HG03521 (cell line): ENCODE data around the gene H6PD.

Source experiments
- ATAC-seq: cut with Tn5 transposase; IDR thresholded peaks from one replicate; pipeline ENCODE4 v1.9.1; 2021; ENCODE audit warnings: mild to moderate bottlenecking, moderate library complexity; ENCODE audit not compliant: unreplicated experiment

The H6PD gene

DNA sequence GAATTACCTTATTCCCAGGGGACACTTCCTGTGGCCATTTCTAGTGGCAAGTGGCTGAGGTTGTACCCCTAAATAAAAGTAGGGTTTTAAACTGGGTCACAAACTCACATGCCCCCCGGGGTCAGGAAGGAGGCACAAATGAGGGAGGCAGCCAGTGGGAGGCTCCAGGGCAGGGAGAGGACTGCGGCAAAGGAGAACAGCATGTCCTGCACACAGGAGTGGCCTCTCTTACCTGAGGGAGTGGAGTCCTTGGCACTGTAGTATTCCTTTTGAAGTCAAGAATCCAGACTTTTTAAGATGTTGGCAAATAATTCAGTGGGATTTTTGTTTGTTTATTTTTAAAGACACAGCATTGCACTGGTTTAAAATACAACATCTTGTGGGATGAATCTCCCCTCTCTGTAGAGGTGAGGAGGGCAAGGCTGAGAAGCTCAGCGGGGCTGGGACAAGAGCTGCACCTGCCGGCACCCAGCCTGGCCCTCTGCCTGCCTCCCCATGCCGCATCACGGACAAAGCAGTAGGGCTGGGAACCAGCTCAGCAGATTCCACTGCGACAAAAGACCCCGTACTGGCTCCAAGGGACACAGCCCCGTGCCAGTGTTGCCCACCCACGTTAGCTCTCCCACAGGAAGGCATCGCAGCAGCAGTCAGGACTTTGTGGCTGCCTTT lies 80.3 kb downstream of the H6PD start:
- no peak for ATAC-seq

GRCh38 chr1:9315411-9316079 lies 81.0 kb downstream of the H6PD start:
- no peak for ATAC-seq

DNA sequence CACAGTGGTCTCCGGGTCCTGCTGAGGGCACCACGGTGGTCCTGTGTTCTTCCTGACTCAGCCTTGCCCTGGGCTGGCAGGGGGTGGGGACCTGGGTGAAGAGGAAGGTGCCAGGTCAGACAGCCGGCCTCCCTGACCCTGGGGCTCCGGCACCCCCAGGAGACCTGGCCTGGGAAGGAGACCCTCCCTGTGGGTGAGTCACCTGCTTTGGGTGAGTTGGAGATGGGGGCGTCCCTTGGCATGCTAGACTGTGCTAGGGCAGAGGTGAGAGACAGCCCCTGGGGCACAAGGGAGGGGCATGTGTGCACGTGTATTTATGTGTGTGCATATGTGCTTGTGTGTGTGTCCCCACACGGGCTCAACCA lies 81.5 kb downstream of the H6PD start:
- ATAC-seq = no peak

DNA sequence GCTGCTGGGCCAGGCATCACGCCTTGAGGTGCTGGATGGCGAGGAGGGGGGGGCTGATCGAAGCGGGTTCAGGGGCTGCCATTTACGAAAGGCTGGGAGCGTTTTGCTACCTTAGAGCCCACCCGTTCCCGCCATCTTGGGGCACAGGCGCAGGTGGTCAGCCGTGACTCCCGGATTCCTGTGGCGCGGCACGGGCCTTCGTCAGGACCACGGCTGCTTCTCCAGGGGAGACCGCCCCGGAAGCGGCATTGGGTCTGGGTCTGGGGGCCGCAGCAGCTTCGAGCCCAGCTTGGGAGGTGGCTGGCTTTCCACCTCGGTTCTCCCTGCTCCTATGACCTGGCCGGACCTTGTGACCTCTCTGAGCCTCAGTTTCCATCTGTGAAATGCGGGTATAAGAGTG lies 81.9 kb downstream of the H6PD start:
- ATAC-seq = no peak

GRCh38 chr1:9317072-9317471 lies 82.5 kb downstream of the H6PD start:
- ATAC-seq = no peak

DNA sequence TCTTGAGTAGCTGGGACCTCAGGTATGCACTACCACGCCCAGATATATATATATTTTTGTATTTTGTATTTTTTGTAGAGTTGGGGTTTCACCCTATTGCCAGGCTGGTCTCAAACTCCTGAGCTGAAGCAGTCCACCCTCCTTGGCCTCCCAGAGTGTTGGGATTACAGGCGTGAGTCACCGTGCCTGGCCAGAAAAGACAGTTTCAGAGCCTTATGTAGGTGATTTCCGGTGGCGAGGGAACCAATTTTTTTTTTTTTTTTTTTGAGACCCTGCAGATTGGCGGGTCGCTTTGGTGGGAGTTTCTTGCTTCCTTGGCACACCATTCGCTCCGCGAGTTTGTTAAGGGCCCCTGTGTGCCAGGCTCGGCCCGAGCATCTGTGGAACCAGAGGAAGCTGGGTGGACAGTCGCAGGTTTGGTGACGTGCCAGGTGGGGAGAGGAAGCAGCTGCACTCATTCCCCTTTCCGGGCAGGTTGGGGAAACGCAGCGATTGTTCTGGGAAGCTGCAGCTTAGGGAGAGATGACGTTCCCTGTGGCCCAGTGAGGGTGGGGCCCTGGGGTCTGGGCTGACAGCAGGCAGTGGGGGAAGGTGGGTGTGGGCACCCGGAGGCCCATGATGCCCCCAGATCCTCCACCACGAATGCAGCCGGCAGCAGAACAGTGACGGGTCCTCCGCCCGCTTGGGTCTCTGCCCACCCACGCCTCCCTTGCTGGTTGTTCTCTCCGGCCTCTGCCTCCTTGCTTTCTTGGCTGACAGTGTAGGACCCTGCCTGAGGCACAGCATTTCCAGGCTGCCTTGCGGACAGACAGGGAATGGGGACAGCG lies 83.2 kb downstream of the H6PD start:
- ATAC-seq = no peak

- no peak for ATAC-seq
These were observed 84.7 kb downstream of the H6PD start for GRCh38 chr1:9319208-9319788.

GRCh38 chr1:9319789-9320519 lies 85.4 kb downstream of the H6PD start:
- ATAC-seq = no peak
